Measurements from ENCODE around the gene PRKD3. TPM values are rescaled to one million over a fixed set of nuclear protein-coding genes. Genes with fewer than 3 reads are reported as not detected.
A peak's percentile ranks its signal among the peaks of the same experiment; 100 is the strongest.

PRKD3 gene
- total RNA-seq, 1 experiment from 2014 or later = 27.2 TPM

GRCh38 chr2:37300578-37300977, 24.1 kb downstream of the PRKD3 start:
- BruUV-seq (replicated peaks) = no TSS peak
- peak; percentile 94 for ATAC-seq
- DNase-seq = peak; percentile 70
- Histone ChIP-seq H3K27me3 (ENCODE audit: low read length) (no peaks in the 10 kb centered on the region), H3K27ac (ENCODE audit: low read length) (no peak overlapping the region), H3K9me2 (replicated peaks; ENCODE audit: low read length) (no peaks in the 10 kb centered on the region), H3K36me3 (ENCODE audit: low read depth, low read length) (no peaks in the 10 kb centered on the region), H3K4me2 (ENCODE audit: low read length) (peak overlapping the region; percentile 33; the same call in 1 of the 2 replicates), H4K20me1 (ENCODE audit: low read length) (peaks cover 9% of the 10 kb centered on the region; the same call in 1 of the 2 replicates), H3F3A (ENCODE audit: low read length, unreplicated experiment) (no peaks in the 10 kb centered on the region), H3K9me3 (ENCODE audit: low read length) (no peaks in the 10 kb centered on the region), H3K4me1 (ENCODE audit: insufficient read depth, low read length) (peaks cover 16% of the 10 kb centered on the region), H3K9ac (ENCODE audit: low read length) (no peak overlapping the region), H2AFZ (ENCODE audit: low read length) (no peak overlapping the region), H3K79me2 (ENCODE audit: low read length) (peaks cover 72% of the 10 kb centered on the region), H3K4me3 (ENCODE audit: low read length) (no peak overlapping the region)
- POLR2A ChIA-PET (ENCODE audit: unreplicated experiment) = no interaction called here
- intact Hi-C loops (cut with micrococcal nuclease) = no loop called here
- CTCF ChIA-PET = no interaction called here
- TF ChIP-seq EZH2phosphoT487 (IDR thresholded peaks at IDR 0.05; ENCODE audit: borderline replicate concordance, low read length) (no peak), EZH2 (IDR thresholded peaks at IDR 0.05; ENCODE audit: low read length, unreplicated experiment) (no peak)

- Histone ChIP-seq H3K27ac (ENCODE audit: low read length) (no peak overlapping the region), H2AFZ (ENCODE audit: low read length) (no peak overlapping the region), H3K4me1 (ENCODE audit: insufficient read depth, low read length) (peaks cover 16% of the 10 kb centered on the region), H3K4me2 (ENCODE audit: low read length) (no peak overlapping the region), H3K79me2 (ENCODE audit: low read length) (peaks cover 68% of the 10 kb centered on the region), H3K27me3 (ENCODE audit: low read length) (no peaks in the 10 kb centered on the region), H4K20me1 (ENCODE audit: low read length) (peaks cover 9% of the 10 kb centered on the region; the same call in 1 of the 2 replicates), H3K9ac (ENCODE audit: low read length) (no peak overlapping the region), H3K4me3 (ENCODE audit: low read length) (no peak overlapping the region), H3K36me3 (ENCODE audit: low read depth, low read length) (no peaks in the 10 kb centered on the region), H3K9me2 (replicated peaks; ENCODE audit: low read length) (no peaks in the 10 kb centered on the region), H3F3A (ENCODE audit: low read length, unreplicated experiment) (no peaks in the 10 kb centered on the region), H3K9me3 (ENCODE audit: low read length) (no peaks in the 10 kb centered on the region)
- ATAC-seq (peak; percentile 18), DNase-seq (no peak)
- intact Hi-C loops (cut with micrococcal nuclease) = no loop called here
- TF ChIP-seq EZH2 (IDR thresholded peaks at IDR 0.05; ENCODE audit: low read length, unreplicated experiment) = no peak
- TF ChIP-seq CTCF (conservative IDR thresholded peaks at IDR 0.05; ENCODE audit: low read depth, low read length) = no peak
- TF ChIP-seq EZH2phosphoT487 (IDR thresholded peaks at IDR 0.05; ENCODE audit: borderline replicate concordance, low read length) = no peak
- no TSS peak for BruUV-seq (replicated peaks)
- ChIA-PET CTCF (no interaction called here), POLR2A (ENCODE audit: unreplicated experiment) (no interaction called here)
Measured at GRCh38 chr2:37300146-37300545, 24.5 kb downstream of the PRKD3 start.

- DNase-seq (no peak), ATAC-seq (no peak)
- Histone ChIP-seq H3K4me2 (ENCODE audit: low read length) (no peak overlapping the region), H3K36me3 (ENCODE audit: low read depth, low read length) (no peaks in the 10 kb centered on the region), H3K79me2 (ENCODE audit: low read length) (peaks cover 49% of the 10 kb centered on the region), H3F3A (ENCODE audit: low read length, unreplicated experiment) (no peaks in the 10 kb centered on the region), H4K20me1 (ENCODE audit: low read length) (peaks cover 9% of the 10 kb centered on the region; the same call in 1 of the 2 replicates), H3K9ac (ENCODE audit: low read length) (no peak overlapping the region), H3K4me3 (ENCODE audit: low read length) (no peak overlapping the region), H3K27me3 (ENCODE audit: low read length) (no peaks in the 10 kb centered on the region), H3K4me1 (ENCODE audit: insufficient read depth, low read length) (peaks cover 16% of the 10 kb centered on the region), H2AFZ (ENCODE audit: low read length) (no peak overlapping the region), H3K9me3 (ENCODE audit: low read length) (no peaks in the 10 kb centered on the region), H3K27ac (ENCODE audit: low read length) (no peak overlapping the region), H3K9me2 (replicated peaks; ENCODE audit: low read length) (no peaks in the 10 kb centered on the region)
- CTCF ChIA-PET = no interaction called here
- intact Hi-C loops (cut with micrococcal nuclease) = no loop called here
- no TSS peak for BruUV-seq (replicated peaks)
- TF ChIP-seq CTCF (conservative IDR thresholded peaks at IDR 0.05; ENCODE audit: low read depth, low read length) = no peak
- TF ChIP-seq EZH2phosphoT487 (IDR thresholded peaks at IDR 0.05; ENCODE audit: borderline replicate concordance, low read length) = no peak
- TF ChIP-seq EZH2 (IDR thresholded peaks at IDR 0.05; ENCODE audit: low read length, unreplicated experiment) = no peak
- POLR2A ChIA-PET (ENCODE audit: unreplicated experiment) = no interaction called here
Measured at GRCh38 chr2:37297632-37298031, 27.0 kb downstream of the PRKD3 start.
